Gastrocnemius medialis (tissue), 4 donors: ENCODE results near the gene PANK2. TPM values are rescaled to one million over a fixed set of nuclear protein-coding genes. Genes with fewer than 3 reads are reported as not detected.
"Not testable (repeated sequence)": the region's sequence is repeated elsewhere in the genome, so short reads cannot be mapped to it uniquely, and the experiment has no call there.

Experiments used
- ATAC-seq, 2 donors: fragments of 150-250 bp; one replicate each; pipeline ENCODE4 v1.9.1; 2016
- DNase-seq, 2 donors: peaks; one replicate each; pipeline ENCODE4 v3.0.0-alpha.2; 2019
- H3K27ac ChIP-seq, 4 donors: fragments of 200-600 bp; sonication (generic); 1 replicate in 1 of 4; 2 replicates in 3 of 4; pipeline ENCODE4 v1.5.1; 2016 to 2018; ENCODE audit warnings: mild to moderate bottlenecking in 2 of 4, moderate library complexity in 1 of 4
- H3K27me3 ChIP-seq, 3 donors: fragments of 200-600 bp; sonication (generic) in 2 of 3; 1 replicate in 1 of 3; 2 replicates in 2 of 3; pipeline versions ENCODE4 v1.5.1 to v1.6.0; 2016 to 2019; ENCODE audit warnings: mild to moderate bottlenecking in 1 of 3, moderate library complexity in 1 of 3
- H3K36me3 ChIP-seq, 2 donors: fragments of 200-600 bp; sonication (generic) in 1 of 2; one replicate each; pipeline ENCODE4 v1.5.1; 2017 to 2018
- H3K4me1 ChIP-seq, 2 donors: fragments of 200-600 bp; sonication (generic) in 1 of 2; one replicate each; pipeline ENCODE4 v1.5.1; 2016 to 2017; ENCODE audit warnings: mild to moderate bottlenecking in 2 of 2
- H3K4me3 ChIP-seq, 4 donors: fragments of 200-600 bp; sonication (generic) in 3 of 4; 1 replicate in 1 of 4; 2 replicates in 3 of 4; pipeline ENCODE4 v1.5.1; 2016 to 2019; ENCODE audit warnings: mild to moderate bottlenecking in 2 of 4
- H3K9me3 ChIP-seq, 3 donors: fragments of 200-600 bp; sonication (generic) in 2 of 3; 1 replicate in 1 of 3; 2 replicates in 2 of 3; pipeline ENCODE4 v1.5.1; 2016 to 2019
- CTCF ChIP-seq, 5 experiments: fragments of 450-650 bp in 3 of 5; fragments of 200-600 bp in 2 of 5; sonication (generic) in 2 of 5; IDR thresholded peaks in 4 of 5; conservative IDR thresholded peaks in 1 of 5; 1 replicate in 4 of 5; 2 replicates in 1 of 5; pipeline ENCODE4 v1.5.1; 2016 to 2019; ENCODE audit warnings: antibody characterized with exemption in 5 of 5, mild to moderate bottlenecking in 3 of 5, moderate library complexity in 3 of 5
- POLR2A ChIP-seq, 2 donors: fragments of 450-650 bp; IDR thresholded peaks; one replicate each; pipeline ENCODE4 v1.6.1; 2017; ENCODE audit warnings: antibody characterized with exemption in 2 of 2, mild to moderate bottlenecking in 2 of 2, moderate library complexity in 2 of 2
- in situ Hi-C, 4 donors: fragments of 200-750 bp; cut with MboI; loops; one replicate each; pipeline versions ENCODE4 v1.15.0 to v1.8.0; 2017; ENCODE audit warnings: low sequenced_read_pairs in 4 of 4
- intact Hi-C: fragments of 100-400 bp; cut with DNase I; formaldehyde crosslinking; loops from one replicate; pipeline ENCODE4 v1.15.1; 2023; ENCODE audit warnings: low total_unique reads
- total RNA-seq, 4 donors: library from RNA; depleted of rRNA; stranded (reverse); fragments of >200 nt; gene quantifications; one replicate each; pipeline versions ENCODE4 v1.1.0 to v1.2.3, GENCODE V29; 2016

Gene PANK2
- total RNA-seq, 4 donors from 2014 or later: 18.2 to 25.8 (median 23.5) TPM

GRCh38 chr20:3904857-3905256 lies 15.7 kb downstream of the PANK2 start:
- no peaks in the 10 kb centered on the region for H3K27me3 ChIP-seq
- in situ Hi-C loops (no loop called here), intact Hi-C loops (no loop called here)
- no peak overlapping the region for H3K27ac ChIP-seq
- TF ChIP-seq CTCF (IDR thresholded peaks at IDR 0.05 in 4 of 5, conservative IDR thresholded peaks at IDR 0.05 in 1 of 5) (no peak), POLR2A (IDR thresholded peaks at IDR 0.05) (no peak)
- no peak overlapping the region for H3K4me3 ChIP-seq
- peaks cover 0 to 18% of the 10 kb centered on the region in 2 donors for H3K36me3 ChIP-seq
- no peak for DNase-seq
- ATAC-seq: no peak
- no peaks in the 10 kb centered on the region for H3K9me3 ChIP-seq
- peaks cover 7 to 16% of the 10 kb centered on the region in 2 donors for H3K4me1 ChIP-seq

GRCh38 chr20:3906744-3907721 lies 17.8 kb downstream of the PANK2 start:
- intact Hi-C loops, H3K27ac ChIP-seq, H3K4me1 ChIP-seq, DNase-seq, H3K9me3 ChIP-seq, H3K4me3 ChIP-seq, H3K27me3 ChIP-seq, ATAC-seq, in situ Hi-C loops: not testable (repeated sequence)
- H3K36me3 ChIP-seq: peaks cover 0 to 39% of the 10 kb centered on the region in 2 donors

GRCh38 chr20:3908667-3909066 lies 19.5 kb downstream of the PANK2 start:
- in situ Hi-C loops: no loop called here

GRCh38 chr20:3909952-3910366 lies 20.8 kb downstream of the PANK2 start:
- Histone ChIP-seq H3K36me3 (peaks cover 0 to 66% of the 10 kb centered on the region in 2 donors), H3K9me3 (no peaks in the 10 kb centered on the region), H3K27me3 (no peaks in the 10 kb centered on the region), H3K4me3 (no peak overlapping the region), H3K27ac (no peak overlapping the region), H3K4me1 (no peaks in the 10 kb centered on the region)
- in situ Hi-C loops (no loop called here), intact Hi-C loops (no loop called here)
- no peak for ATAC-seq
- no peak for TF ChIP-seq CTCF (IDR thresholded peaks at IDR 0.05 in 4 of 5, conservative IDR thresholded peaks at IDR 0.05 in 1 of 5)
- TF ChIP-seq POLR2A (IDR thresholded peaks at IDR 0.05): no peak
- DNase-seq: no peak

More at GRCh38 chr20:3908667-3909066, 19.5 kb downstream of the PANK2 start:
- Histone ChIP-seq H3K36me3 (peaks cover 0 to 55% of the 10 kb centered on the region in 2 donors), H3K9me3 (no peaks in the 10 kb centered on the region), H3K4me3 (no peak overlapping the region), H3K4me1 (peaks cover 0 to 5% of the 10 kb centered on the region in 2 donors), H3K27me3 (no peaks in the 10 kb centered on the region), H3K27ac (no peak overlapping the region)
- ATAC-seq (no peak), DNase-seq (no peak)
- intact Hi-C loops: no loop called here
- TF ChIP-seq POLR2A (IDR thresholded peaks at IDR 0.05) (no peak), CTCF (IDR thresholded peaks at IDR 0.05 in 4 of 5, conservative IDR thresholded peaks at IDR 0.05 in 1 of 5) (no peak)

- H3K4me1 ChIP-seq: peaks cover 0 to 2% of the 10 kb centered on the region in 2 donors
- TF ChIP-seq POLR2A (IDR thresholded peaks at IDR 0.05): no peak
- no peak for TF ChIP-seq CTCF (IDR thresholded peaks at IDR 0.05 in 4 of 5, conservative IDR thresholded peaks at IDR 0.05 in 1 of 5)
- H3K4me3 ChIP-seq: no peak overlapping the region
- H3K9me3 ChIP-seq: no peaks in the 10 kb centered on the region
- intact Hi-C loops (no loop called here), in situ Hi-C loops (no loop called here)
- peaks cover 0 to 70% of the 10 kb centered on the region in 2 donors for H3K36me3 ChIP-seq
- no peak for DNase-seq
- ATAC-seq: no peak
- H3K27ac ChIP-seq: no peak overlapping the region
- H3K27me3 ChIP-seq: no peaks in the 10 kb centered on the region
Observed at GRCh38 chr20:3910853-3911252, 21.7 kb downstream of the PANK2 start.
